Sigmoid colon (tissue), 3 donors: ENCODE results near the gene RASSF4.

Experiments
- CTCF ChIP-seq, 4 experiments: fragments of 450-650 bp in 3 of 4; fragments of 200-600 bp in 1 of 4; IDR thresholded peaks; one replicate each; pipeline ENCODE4 v1.5.1; 2016 to 2019; ENCODE audit warnings: antibody characterized with exemption in 4 of 4, mild to moderate bottlenecking in 3 of 4, moderate library complexity in 2 of 4
- POLR2A ChIP-seq, 2 donors: fragments of 450-650 bp; IDR thresholded peaks; one replicate each; pipeline ENCODE4 v1.6.1; 2016; ENCODE audit warnings: antibody characterized with exemption in 2 of 2, mild to moderate bottlenecking in 2 of 2, moderate library complexity in 2 of 2

- TF ChIP-seq CTCF (IDR thresholded peaks at IDR 0.05) (no peak), POLR2A (IDR thresholded peaks at IDR 0.05) (no peak)
These were observed 19.9 kb downstream of the RASSF4 start for GRCh38 chr10:44979281-44980191.
